Measurements from ENCODE around the gene LCLAT1.
A peak's percentile ranks its signal among the peaks of the same experiment; 100 is the strongest.

Gene LCLAT1
- long read RNA-seq, full-length matches to known transcripts: 29 of 52 reads
- long read RNA-seq, partial matches to known transcripts: 4 of 52 reads
- long read RNA-seq, other reads (novel, unspliced or antisense): 19 of 52 reads

DNA sequence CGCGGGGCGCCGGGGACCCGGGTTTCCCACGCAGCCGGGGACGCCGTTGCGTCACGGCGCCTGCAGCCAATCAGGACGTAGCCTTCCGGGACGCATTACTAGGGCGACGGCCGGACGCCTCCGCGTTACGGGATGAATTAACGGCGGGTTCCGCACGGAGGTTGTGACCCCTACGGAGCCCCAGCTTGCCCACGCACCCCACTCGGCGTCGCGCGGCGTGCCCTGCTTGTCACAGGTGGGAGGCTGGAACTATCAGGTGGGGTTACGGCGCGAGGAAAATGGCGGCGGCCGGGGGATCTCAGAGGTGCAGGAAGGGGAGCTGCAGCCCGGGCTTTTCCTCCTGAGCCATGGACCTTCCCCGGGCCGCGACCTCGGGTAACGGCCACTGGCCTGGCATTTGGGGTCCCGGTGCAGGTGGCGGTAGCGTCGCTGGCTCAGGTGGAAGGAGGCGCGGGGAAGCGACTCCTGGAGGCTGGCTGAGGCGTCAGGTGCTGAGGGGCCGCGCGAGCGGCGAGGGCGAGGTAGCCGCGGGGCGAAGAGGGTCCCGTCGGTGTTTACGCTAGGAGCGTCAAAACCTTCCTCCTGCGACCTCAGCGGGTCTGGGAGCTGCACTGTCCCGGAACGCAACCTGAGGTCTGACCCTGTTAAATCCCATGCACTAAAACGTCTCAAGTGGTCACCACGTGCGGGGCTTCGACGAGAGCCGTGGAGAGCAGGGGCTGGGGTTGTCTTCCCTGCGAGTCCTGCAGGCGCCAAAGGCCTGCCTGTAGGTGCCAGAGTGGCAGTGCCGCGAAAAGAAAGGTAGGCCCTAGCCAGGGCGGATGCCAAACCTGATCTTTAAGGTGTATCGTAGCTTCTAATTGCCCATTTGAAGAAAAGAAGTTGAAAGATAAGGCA is at the start of gene LCLAT1:
Gene LCLAT1, plus strand, starts transcription at position 98 of the 897 bp plus-strand sequence. CDS start 78,345 bp downstream, outside the sequence.
- TF ChIP-seq POLR2AphosphoS5 (IDR thresholded peaks at IDR 0.05; ENCODE audit: low read depth): peak; percentile 82; the same call in 1 of the 2 replicates
- no peak for TF ChIP-seq GABPA (IDR thresholded peaks at IDR 0.05; ENCODE audit: low read depth)
- TF ChIP-seq, protein P1, sequence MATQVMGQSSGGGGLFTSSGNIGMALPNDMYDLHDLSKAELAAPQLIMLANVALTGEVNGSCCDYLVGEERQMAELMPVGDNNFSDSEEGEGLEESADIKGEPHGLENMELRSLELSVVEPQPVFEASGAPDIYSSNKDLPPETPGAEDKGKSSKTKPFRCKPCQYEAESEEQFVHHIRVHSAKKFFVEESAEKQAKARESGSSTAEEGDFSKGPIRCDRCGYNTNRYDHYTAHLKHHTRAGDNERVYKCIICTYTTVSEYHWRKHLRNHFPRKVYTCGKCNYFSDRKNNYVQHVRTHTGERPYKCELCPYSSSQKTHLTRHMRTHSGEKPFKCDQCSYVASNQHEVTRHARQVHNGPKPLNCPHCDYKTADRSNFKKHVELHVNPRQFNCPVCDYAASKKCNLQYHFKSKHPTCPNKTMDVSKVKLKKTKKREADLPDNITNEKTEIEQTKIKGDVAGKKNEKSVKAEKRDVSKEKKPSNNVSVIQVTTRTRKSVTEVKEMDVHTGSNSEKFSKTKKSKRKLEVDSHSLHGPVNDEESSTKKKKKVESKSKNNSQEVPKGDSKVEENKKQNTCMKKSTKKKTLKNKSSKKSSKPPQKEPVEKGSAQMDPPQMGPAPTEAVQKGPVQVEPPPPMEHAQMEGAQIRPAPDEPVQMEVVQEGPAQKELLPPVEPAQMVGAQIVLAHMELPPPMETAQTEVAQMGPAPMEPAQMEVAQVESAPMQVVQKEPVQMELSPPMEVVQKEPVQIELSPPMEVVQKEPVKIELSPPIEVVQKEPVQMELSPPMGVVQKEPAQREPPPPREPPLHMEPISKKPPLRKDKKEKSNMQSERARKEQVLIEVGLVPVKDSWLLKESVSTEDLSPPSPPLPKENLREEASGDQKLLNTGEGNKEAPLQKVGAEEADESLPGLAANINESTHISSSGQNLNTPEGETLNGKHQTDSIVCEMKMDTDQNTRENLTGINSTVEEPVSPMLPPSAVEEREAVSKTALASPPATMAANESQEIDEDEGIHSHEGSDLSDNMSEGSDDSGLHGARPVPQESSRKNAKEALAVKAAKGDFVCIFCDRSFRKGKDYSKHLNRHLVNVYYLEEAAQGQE (IDR thresholded peaks at IDR 0.05; ENCODE audit: insufficient replicate concordance, low read depth): peak; percentile 33
- DNase-seq (ENCODE audit: low read depth in 1 of 2, low spot score in 1 of 2): peak; percentile 80 to 86

DNA sequence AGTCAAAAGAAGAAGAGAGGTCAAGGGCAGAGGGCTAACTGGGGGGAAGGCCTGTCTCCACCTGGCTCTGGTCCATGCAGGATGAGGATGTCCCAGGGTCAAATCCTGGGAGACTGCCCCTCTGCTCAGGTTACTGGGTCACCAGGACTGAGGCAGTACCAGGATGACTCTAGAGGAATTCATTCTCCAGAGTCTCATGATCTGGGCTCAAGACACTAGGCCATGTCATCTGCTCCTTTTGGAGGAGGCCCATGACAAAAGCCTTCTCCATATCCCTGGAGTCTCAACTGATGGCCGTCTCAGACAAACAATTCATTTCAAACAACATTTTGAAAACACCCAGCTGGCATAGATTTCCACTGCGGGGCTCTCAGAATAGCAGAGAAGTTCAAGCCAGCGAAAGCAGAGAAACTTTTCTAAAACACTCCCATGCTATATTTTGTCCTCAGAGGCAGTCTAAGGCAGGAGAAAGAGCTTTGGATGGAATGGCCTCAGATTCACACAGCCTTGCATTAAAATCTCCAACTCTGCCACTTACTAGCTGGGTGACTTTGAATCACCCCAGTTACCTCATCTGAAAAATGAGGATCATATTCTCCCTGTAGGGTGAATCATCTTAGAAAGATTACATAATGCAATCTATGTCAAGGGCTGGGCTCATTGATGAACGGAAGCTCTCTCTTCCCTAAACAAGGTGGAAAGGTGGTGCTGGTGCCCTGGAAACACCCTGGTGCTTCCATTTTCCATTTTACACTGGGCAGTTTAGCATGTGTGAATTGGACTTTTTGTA is 48.8 kb upstream of the LCLAT1 start:
- H3K27me3 ChIP-seq (ENCODE audit: insufficient read depth, poor library complexity, severe bottlenecking): no peaks in the 10 kb centered on the region
- no peak overlapping the region for H3K27ac ChIP-seq (replicated peaks)
- peak in 1 of 2 experiments; percentile 22 for DNase-seq (ENCODE audit: low read depth in 1 of 2, low spot score in 1 of 2)
- TF ChIP-seq GABPA (IDR thresholded peaks at IDR 0.05; ENCODE audit: low read depth) (no peak), SPI1 (IDR thresholded peaks at IDR 0.05; ENCODE audit: borderline replicate concordance, low read depth) (no peak), POLR2AphosphoS5 (IDR thresholded peaks at IDR 0.05; ENCODE audit: low read depth) (no peak)
- TF ChIP-seq, protein P2, sequence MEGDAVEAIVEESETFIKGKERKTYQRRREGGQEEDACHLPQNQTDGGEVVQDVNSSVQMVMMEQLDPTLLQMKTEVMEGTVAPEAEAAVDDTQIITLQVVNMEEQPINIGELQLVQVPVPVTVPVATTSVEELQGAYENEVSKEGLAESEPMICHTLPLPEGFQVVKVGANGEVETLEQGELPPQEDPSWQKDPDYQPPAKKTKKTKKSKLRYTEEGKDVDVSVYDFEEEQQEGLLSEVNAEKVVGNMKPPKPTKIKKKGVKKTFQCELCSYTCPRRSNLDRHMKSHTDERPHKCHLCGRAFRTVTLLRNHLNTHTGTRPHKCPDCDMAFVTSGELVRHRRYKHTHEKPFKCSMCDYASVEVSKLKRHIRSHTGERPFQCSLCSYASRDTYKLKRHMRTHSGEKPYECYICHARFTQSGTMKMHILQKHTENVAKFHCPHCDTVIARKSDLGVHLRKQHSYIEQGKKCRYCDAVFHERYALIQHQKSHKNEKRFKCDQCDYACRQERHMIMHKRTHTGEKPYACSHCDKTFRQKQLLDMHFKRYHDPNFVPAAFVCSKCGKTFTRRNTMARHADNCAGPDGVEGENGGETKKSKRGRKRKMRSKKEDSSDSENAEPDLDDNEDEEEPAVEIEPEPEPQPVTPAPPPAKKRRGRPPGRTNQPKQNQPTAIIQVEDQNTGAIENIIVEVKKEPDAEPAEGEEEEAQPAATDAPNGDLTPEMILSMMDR (IDR thresholded peaks at IDR 0.05; ENCODE audit: insufficient read depth, low read length): no peak
- TF ChIP-seq, protein P1 (IDR thresholded peaks at IDR 0.05; ENCODE audit: insufficient replicate concordance, low read depth): no peak
- H3K4me3 ChIP-seq (replicated peaks; ENCODE audit: insufficient read depth, low read length): no peak overlapping the region

More for the DNA sequence above, at the start of gene LCLAT1:
- Histone ChIP-seq H3K27ac (replicated peaks) (peak within 1 kb of the TSS; percentile 88), H3K4me3 (replicated peaks; ENCODE audit: insufficient read depth, low read length) (peak within 1 kb of the TSS; percentile 94), H3K27me3 (ENCODE audit: insufficient read depth, poor library complexity, severe bottlenecking) (no peaks in the 10 kb centered on the region)

DNA sequence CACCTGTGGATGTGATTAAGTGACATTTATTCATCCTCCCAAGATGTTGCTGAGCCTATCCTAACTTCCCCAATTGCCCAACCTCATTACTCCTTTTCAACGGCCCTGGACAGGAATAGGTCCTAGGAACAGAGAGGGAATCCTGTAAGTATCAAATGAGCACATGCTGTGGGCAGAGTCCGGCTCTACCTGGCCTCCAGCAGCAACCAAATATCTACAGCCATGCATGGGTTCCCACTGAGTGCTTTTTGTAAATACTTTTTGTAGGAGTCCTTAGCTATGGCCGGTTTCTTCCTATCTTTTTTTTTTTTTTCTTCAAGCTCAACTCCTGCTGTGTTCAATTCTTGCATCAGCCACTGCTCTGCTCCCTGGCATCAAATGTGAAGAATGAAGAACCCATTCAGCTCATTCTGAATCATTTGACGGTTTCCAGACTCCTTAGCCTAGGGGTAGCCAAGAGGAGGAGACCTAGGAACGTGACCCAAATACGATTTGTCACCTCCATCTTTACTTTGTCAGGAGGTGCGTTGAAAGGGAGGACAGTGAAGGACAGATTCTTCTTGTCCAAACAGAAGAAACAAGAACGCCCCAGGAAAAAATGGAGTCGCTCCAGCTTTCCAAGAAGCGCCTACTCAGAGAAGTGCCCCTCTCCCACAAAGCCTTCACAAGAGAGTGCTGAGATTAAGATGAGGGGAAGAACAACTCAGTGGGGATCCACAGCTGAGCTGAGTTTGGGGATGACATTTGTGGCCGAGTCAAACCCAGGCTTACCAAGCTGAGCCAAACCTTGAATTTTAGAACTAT is 46.7 kb upstream of the LCLAT1 start:
- DNase-seq (ENCODE audit: low read depth in 1 of 2, low spot score in 1 of 2): no peak
- Histone ChIP-seq H3K27me3 (ENCODE audit: insufficient read depth, poor library complexity, severe bottlenecking) (no peaks in the 10 kb centered on the region), H3K27ac (replicated peaks) (no peak overlapping the region), H3K4me3 (replicated peaks; ENCODE audit: insufficient read depth, low read length) (no peak overlapping the region)
- TF ChIP-seq GABPA (IDR thresholded peaks at IDR 0.05; ENCODE audit: low read depth) (no peak), SPI1 (IDR thresholded peaks at IDR 0.05; ENCODE audit: borderline replicate concordance, low read depth) (no peak), POLR2AphosphoS5 (IDR thresholded peaks at IDR 0.05; ENCODE audit: low read depth) (no peak)
- TF ChIP-seq, protein P2 (IDR thresholded peaks at IDR 0.05; ENCODE audit: insufficient read depth, low read length): no peak
- TF ChIP-seq, protein P1 (IDR thresholded peaks at IDR 0.05; ENCODE audit: insufficient replicate concordance, low read depth): no peak

Measured in HL-60 (cell line).